Activated CD4-positive, alpha-beta T cell treated with anti-CD3 and anti-CD28 coated beads for 24 hours (primary cell): Measurements from ENCODE around the gene ST3GAL3.

ENCODE experiments used
- DNase-seq, 2 donors: peaks; one replicate each; pipeline ENCODE4 v3.0.0-alpha.2; 2020; ENCODE audit warnings: low read depth in 2 of 2

The ST3GAL3 gene

DNA sequence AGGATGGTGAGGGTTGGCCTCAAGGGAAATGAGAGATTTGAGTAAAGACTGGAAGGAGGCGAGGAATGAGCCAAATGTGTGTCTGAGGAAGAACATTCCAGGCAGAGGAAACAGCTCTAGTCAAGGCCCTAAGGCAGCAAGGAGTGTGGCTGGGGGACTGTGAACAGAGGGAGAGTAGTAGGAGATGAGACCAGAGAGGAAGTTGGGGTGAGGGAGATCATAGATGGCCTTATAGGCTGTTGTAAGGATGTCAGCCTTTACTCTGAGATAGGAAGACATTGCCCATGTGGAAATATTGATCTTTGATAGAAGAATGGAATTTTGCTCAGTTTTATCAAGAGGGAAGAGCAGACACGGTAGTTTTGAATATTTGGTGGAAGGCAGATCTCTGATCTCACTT is 171.1 kb downstream of the ST3GAL3 start:
- no peak for DNase-seq

DNA sequence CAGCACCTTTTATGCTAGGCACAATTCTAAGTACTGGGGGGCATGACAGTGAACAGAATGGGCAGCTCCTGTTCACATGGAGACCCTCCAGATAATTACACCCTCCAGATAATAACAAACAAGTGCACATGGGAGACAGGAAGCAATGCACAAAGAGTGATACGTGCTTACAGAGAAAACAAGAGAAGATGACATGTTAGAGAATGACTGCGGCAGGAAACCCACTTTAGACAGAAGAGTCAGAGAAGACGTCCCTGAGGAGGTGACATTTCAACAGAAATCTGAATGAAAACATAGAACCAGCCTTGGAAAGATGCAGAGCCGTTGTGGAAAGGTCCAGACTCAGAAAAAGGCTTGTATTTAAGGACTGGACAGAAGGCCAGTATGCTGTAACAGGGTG is 171.5 kb downstream of the ST3GAL3 start:
- no peak for DNase-seq

DNA sequence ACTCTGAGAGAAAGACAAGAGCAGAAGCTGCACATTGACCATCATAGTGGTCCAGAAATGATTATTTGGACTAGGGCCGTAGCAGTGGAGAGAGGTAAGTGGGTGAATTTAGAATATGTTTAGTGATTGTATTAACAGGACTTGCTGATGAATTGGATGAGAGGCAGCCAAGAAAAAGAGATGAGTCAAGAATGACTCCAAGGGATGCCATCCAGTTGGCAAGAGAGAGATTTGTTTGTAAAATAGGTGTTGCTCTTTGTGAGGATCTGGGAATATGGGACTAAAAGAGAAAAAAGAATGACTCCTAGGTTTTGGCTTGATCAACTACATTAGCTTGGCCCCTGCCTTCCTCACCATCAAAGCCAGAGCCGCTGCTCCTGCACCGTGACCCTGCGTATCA is 172.1 kb downstream of the ST3GAL3 start:
- no peak for DNase-seq

DNA sequence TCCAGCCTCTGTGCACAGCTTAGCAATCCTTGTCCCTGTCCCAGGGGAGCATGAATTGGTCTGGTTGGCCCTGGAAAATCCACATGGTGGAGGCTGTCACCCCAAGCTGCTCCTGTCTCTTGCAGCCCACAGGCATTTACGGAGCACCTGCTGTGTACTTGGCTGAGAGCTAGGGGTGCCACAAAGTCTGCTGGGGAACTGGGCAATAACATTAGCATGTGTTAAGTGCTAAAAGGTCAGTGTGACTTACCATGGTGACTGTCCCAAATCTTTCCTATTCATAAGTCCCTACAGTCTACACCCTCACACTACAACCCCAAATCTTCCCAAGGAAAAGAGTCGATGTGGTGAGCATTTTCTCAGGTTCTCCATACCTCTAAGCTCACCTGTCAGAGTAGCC is 172.7 kb downstream of the ST3GAL3 start:
- DNase-seq, result no peak

DNA sequence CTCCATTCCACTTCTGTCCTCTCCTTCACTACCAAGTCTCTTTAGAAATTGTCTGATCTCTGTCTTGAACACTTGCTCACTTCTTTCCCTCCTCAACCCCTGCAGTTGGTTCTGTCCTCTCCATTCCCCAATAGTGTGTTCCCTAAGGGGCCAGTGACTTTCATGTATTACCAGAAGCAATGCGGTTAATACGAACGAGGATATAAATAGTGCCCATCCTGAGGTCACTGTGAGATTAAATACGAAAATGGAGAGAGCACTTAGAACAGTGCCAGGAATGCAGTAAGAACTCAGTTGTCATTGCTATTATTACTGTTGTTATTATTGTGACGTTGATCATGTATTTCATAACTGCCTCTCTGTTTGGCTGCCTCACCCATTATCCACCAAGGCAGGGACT is 173.3 kb downstream of the ST3GAL3 start:
- no peak for DNase-seq

DNA sequence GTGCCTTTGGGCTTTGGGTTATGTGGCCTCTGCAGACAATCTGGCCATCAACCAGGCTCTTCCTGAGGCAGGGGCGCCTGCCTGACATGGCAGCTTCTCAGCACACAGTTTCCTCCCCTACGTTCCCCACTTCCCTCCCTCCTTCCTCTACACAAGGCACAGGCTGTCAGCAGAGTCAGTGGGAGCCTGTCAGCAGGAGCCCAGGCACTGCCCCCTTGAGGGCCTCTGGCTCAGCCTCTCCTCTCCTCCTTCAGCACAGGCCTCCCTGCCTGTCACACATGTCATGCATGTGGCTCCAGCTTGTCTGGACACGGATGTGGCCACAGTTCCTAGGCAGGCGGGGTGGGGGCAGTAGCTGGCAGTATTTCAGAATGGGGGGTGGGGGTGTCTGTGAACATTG is 174.1 kb downstream of the ST3GAL3 start:
- no peak for DNase-seq

DNA sequence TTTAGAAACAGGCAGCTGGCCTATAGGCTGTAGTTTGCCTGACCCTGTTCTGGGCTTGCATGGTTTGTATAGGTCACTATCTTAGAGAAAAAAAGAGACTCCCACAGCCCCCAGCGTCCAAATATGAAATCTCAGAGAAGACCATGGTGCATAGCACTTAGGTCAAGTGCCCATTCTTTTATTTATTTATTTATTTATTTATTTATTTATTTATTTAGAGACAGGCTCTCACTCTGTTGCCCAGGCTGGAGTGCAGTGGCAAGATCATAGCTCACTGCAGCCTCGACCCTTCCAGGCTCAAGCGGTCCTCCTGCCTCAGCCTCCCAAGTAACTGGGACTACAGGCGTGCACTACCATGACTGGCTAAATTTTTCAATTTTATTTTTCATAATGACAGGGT is 175.4 kb downstream of the ST3GAL3 start:
- no peak for DNase-seq

DNA sequence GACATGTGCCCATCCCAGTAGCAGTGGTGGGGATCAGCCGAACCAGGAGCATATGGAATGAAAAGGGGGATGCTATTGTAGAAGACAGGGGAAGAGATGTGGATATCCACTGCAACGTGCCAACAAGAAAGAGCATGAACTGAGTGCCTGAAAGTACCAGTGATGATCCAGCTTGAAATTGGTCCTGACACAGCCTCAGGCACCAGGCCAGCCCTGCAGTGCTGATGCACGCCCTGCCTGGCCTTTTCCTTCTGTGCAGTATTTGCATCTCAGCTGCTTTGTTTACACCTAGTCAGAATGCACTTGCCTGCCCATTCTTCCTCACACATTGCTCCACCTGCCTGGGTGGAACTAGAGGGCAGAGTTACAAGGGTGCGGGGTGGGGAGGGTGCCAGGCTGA is 176.0 kb downstream of the ST3GAL3 start:
- no peak for DNase-seq

DNA sequence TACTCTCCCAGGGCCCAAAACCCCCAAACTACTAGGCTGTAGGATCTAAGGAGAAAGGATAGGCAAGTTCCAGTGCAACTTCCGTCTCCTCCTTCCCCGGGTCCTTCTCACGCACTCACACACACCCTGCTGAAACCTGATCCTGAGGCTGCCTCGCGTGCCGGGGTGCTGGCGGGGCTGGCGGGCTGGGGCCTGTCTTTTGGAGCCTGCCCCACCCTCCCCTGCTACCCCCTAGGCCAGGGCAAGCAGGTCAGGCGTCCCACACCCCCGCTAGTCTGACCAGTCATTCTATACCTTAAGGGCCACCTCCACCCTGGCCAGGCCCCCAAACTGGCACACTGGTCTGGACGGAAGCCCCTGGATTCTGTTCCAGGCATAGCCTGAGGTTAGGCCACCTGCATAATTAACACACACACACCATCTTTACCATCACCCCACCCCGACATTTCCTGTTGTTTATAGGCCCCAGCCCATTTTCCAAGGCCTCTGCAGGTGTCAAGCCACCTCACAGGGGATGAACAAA is 178.0 kb downstream of the ST3GAL3 start:
- DNase-seq, result no peak

DNA sequence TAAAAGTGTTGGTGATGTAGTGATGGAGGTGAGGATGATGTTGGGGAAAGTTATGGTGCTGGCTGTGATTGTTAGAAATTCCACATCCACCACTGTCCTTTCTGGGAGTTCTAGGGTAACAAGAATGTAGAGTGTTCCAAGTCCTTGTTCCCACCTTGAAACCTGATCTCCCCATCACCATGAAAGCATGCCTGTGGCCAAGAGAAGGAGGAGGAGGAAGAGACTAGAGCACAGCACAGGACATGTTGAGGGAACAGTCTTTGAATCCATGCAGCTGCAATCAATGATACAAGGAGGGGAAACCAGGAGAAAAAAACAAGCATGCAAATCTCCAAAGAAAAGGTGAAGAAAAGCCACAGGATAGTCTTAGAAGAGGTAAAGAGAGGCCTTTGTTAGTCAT is 180.4 kb downstream of the ST3GAL3 start:
- no peak for DNase-seq

DNA sequence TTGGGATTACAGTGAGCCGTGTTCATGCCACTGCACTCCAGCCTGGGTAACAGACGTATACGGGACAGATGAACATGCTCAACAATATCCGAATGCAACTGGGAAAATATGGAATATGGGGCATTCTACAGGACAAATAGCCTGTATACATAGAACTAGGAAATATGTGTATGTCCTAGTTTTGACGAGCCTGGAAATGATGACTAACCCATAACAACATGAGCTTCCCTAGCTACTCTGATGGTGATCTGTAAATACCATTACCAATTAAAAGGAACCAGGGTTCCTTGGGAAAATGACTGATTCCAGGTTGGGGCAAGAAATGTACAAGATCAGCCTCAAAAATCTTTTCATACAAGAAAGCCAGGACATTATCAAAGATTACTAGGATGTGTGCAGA is 183.5 kb downstream of the ST3GAL3 start:
- DNase-seq, result no peak

DNA sequence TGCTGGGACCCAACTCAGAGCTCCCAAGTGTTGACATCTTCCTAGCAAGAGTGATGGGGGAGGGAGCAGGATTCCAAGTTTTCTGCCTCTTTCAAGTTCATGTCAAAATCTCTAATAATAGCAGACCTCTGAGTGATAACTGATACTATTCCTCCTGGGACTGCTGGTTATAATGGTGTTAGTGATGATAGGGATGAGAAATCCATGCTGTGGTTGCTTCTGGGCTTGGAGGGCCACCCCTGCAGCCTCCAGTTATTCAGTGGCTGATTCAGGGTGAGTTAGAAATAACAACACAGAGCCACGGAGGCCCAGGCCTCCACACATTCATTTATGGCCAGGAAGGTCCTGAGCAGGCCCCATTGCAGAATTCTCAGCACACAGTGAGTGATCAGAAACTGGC is 185.7 kb downstream of the ST3GAL3 start:
- DNase-seq, result no peak

DNA sequence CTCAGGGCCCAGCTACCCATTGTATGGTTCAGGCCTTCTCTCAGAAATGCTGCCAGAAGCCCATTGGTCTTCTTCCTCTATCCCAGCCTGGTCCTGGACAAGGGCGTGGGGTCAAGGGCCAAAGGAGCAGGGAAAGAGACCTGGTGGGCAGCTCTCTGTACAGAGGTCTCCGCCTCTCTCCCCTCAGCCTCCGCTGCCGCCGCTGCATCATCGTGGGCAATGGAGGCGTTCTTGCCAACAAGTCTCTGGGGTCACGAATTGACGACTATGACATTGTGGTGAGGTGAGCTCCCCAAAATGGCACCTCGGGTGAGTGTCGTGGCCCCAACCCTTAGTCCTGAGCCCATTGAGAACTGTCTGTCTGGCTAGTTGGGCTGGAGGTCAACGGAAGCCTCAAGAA is 191.6 kb downstream of the ST3GAL3 start:
- no peak for DNase-seq

DNA sequence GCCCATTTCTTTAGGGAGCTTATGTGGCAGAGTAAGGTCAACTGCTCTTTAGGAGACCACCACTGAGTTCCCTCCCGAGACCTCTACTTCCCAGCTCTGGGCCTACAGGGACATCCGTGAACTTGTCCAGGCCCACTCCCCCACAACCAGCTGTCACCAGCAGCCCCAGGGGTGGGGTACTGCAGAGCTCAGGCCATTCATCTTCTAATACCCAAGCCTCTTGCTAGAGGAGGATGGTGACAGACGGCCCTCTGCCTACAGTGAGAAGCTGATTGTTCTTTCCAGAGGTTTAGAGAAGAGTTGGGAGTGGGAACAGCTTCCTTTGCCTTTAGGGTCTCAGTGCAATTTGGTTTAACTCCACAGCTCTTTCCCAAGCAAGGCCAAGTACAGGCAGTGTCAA is 193.1 kb downstream of the ST3GAL3 start:
- DNase-seq, result no peak

DNA sequence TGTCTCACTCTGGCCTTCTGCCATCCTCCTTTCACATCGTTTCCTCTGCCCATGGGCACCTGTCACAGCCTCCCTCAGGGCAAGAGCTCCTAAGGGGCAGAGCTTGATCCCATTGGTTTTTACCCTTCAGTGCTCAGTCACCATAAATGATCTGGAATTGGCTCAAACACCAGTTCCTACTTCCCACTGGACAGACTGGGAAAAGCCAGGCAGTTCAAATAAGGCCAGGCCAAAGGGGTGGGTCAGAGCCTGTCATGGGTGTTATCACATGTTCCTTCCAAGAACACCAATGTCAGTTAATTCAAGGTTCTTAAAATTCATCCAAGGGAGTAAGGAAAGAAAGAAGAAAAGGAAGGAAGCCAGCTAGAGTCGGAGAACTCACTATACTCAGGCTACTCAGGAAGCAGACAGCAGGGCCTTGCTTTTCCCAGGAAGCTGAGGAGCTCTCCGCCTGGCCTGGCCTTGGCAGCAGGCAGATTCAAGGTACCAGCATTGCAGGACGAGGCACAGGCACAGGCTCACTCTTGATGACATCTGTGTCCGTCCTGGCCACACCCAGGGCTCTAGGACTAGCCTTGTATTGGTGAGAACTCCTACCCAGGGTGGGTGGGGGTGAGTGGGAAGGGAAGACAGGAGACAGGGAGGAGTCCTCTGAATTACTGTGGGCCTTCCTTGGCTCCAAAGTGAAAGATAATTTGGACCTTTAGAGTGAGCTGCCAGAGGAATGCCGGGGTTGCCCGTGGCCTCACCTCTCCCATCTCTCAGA is 194.0 kb downstream of the ST3GAL3 start:
- no peak for DNase-seq

DNA sequence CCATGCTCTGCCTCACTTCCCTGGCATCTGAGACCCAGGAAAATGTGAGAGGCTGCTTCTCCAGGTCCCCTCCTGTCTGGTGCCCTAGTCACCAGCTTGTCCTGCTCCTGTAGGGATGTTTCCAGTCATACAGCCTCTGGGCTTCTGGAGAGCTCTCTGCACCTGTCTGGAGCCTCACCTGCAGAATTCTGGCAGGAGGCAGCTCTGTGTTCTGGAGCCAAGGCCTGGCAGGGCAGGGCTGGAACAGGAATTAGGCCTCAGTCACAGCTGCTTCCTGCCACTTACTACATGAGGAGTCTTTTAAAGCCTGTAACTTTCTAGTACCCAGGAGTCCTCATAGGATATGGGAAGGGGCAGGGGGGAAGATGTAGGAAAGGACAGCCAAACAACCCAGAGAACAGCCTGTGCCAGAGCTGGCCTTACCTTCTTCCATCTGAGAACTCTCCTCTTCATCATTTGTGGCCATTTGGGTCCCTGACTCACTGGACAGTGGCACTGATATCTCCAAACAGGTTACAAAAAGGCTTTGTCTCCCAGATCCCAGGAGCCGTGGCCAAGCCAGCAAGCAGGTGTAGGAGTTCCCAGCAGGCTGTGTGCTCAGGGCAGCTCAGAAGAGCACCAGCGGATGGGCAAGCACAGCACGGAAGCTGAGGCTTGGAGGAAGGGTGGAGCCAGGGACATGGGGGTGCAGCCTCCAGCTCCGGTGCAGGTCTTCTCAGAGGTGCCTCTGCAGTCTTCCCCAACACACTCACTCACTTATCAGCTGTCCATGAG is 194.9 kb downstream of the ST3GAL3 start:
- DNase-seq, result no peak

DNA sequence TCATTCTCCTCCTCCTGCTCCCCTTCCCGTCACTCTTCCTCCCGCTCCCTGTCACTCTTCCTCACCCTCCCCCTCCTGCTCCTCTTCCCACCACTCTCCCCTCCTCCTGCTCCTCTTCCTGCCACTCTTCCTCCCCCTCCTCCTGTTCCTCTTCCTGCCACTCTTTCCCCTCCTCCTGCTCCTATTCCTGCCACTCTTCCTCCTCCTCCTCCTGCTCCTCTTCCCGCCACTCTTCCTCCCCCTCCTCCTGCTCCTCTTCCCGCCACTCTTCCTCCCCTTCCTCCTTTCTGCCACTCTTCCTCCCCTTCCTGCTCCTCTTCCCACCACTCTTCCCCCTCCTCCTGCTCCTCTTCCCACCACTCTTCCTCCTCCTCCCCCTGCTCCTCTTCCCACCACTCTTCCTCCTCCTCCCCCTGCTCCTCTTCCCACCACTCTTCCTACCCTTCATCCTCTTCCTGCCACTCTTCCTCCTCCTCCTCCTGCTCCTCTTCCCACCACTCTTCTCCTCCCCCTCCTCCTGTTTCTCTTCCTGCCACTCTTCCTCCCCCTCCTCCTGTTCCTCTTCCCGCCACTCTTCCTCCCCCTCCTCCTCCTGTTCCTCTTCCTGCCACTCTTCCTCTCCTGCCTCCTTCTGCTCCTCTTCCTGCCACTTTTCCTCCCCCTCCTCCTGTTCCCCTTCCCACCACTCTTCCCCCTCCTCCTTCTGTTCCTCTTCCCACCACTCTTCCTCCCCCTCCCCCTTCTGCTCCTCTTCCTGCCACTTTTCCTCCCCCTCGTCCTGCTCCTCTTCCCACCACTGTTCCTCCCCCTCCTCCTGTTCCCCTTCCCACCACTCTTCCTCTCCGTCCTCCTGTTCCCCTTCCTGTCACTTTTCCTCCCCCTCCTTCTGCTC is 197.6 kb downstream of the ST3GAL3 start:
- no peak for DNase-seq

DNA sequence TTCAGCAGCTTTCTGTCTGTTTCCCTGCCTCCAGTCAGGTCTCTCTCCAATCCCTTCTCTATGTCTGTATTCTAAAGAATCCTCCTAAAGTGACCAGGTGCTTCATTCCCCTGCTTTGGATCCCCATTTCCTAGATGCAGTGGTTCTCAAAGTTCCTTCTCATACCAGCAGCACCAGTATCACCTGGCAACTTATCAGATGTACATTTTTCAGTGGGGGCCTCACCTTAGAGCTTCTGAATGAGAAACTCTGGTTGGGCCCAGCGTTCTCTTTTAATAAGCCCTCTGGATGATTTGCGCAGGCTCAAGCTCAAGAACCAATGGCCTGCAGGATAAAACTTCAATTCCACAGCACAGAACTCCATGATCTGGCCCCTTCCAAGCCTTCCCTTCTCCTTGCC is 200.9 kb downstream of the ST3GAL3 start:
- DNase-seq, result no peak

DNA sequence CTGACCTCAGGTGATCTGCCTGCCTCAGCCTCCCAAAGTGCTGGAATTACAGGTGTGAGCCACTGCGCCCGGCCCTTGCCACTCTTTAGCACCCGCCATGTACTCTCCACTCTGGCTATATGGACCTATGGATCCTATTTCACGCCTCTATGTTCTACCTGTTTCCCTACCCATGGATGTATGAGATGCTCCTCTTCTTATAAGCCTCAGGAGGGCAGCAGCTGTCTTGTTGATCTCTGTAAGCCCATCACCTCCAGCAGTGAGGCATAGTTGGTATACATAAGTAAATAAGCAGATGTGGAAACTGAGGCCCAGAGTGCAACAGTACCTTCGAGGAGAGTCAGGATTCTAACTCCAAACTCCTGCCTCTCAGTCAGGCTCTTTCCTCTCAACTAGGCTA is 201.5 kb downstream of the ST3GAL3 start:
- no peak for DNase-seq

DNA sequence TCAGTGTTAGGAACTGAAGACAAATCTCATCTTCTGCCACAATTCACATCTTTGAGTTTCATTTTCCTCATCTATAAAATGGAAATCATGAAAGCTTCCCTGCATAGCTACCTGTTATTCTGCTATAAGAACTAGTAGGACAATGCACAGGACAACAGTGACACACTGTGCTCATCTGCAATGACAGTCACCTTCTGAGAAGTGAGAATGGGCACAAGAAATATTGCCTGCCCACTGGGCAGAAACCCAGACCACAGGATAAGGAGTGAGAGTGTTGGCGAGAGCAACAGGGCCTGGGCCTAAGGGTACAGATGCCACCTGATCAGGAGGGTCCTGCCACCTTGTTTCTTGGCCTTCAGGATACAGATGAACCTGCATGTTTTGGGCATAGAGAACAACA is 203.0 kb downstream of the ST3GAL3 start:
- DNase-seq, result no peak

DNA sequence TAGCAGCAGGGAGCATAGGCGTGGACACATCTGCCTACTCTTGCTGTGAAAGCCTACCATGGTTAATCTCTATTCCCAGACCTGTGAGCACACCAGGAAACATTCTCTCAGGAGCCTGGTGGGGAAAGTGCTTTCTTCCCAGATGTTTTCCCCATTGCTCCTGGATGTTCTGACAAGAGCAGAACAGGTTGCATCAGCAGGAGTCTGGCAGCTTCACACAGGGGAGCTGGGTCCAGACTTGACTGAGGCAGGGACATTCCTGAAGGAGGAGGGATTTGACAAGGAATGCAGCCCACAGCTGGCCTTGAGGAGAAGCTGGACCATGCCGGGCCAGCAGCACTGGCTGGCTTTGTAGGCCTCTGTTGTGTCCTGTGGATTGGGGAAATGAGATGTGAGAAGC is 205.3 kb downstream of the ST3GAL3 start:
- no peak for DNase-seq

DNA sequence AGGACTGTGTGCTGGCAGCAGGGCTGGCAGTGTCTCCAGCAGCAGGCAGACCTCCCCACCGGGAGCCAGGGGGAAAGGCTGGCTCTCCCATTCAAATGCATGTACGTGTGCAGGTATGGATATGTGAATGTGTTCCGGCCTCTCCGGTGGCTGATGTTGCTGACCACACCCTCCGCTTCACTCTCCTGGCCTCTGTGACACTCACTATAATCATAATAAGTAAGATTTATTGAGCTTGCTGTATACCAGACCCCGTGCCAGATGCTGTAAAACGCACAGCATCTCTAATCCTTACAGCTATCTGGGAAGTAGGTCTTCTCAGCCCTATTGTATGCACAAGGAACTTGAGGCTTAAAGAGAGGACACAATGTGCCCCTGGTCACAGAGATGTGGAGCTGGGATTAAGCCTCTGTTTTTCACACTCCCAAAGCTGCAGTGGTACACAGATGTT is 205.7 kb downstream of the ST3GAL3 start:
- no peak for DNase-seq
